SH-SY5Y (cell line): ENCODE results near the gene RANBP2.
A peak's percentile ranks its signal among the peaks of the same experiment; 100 is the strongest.

ENCODE experiments used
- GATA2 ChIP-seq: IDR thresholded peaks from 2 replicates; pipeline ENCODE4 v1.6.1; 2011; ENCODE audit warnings: mild to moderate bottlenecking, low read depth, low read length
- GATA3 ChIP-seq: IDR thresholded peaks from 2 replicates; pipeline ENCODE4 v1.6.1; 2011; ENCODE audit warnings: low read depth, mild to moderate bottlenecking, low read length, moderate library complexity

Gene RANBP2

DNA sequence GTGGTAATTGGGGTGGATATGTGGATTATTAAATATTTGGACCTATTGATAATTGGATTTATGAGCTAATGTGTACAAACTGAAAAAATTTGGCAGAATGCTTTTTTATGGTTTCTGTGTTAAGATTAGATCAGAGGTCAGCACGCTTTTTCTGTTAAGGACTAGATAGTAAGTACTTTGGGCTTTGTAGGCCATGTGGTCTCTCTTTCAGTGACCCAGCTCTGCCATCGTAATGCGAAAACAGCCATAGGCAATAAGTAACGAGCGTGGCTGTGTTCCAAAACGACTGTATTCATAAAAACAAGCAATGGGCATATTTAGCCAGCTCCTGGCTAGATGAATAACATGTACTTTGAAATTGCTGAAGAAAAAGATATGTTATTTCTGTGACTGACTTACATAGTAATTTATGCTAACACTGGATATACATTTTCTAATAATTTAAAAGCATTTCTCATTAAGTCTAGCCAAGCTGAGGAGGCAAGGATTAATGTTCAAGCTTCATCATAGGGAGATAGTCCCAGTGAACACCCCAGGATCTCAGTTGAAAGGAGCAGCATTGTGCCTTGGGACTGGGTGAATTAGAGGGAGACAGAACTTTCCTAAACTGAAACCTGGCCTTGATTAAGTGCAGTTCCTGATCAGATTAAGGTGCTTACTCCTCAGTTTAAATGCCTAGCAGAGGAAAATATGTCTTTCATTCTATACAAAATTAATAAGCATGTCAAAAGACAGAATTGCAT is 87.3 kb downstream of the RANBP2 start:
- TF ChIP-seq GATA3, result peak; percentile 87
- peak; percentile 77 for TF ChIP-seq GATA2

DNA sequence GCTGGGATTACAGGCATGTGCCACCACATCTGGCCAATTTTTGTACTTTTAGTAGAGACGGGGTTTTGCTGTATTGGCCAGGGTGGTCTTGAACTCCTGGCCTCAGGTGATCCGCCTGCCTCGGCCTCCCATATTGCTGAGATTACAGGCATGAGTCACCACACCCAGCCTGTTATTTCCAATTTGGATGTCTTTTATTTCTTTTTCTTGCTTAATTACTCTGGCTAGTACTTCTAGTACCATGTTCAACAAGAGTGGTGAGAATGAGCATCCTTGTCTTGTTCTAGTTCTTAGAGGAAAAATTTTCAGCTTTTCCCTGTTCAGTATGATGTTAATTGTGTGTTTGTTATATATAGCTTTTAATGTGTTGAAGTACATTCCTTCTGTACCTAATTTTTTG is 90.7 kb downstream of the RANBP2 start:
- no peak for TF ChIP-seq GATA2
- no peak for TF ChIP-seq GATA3

DNA sequence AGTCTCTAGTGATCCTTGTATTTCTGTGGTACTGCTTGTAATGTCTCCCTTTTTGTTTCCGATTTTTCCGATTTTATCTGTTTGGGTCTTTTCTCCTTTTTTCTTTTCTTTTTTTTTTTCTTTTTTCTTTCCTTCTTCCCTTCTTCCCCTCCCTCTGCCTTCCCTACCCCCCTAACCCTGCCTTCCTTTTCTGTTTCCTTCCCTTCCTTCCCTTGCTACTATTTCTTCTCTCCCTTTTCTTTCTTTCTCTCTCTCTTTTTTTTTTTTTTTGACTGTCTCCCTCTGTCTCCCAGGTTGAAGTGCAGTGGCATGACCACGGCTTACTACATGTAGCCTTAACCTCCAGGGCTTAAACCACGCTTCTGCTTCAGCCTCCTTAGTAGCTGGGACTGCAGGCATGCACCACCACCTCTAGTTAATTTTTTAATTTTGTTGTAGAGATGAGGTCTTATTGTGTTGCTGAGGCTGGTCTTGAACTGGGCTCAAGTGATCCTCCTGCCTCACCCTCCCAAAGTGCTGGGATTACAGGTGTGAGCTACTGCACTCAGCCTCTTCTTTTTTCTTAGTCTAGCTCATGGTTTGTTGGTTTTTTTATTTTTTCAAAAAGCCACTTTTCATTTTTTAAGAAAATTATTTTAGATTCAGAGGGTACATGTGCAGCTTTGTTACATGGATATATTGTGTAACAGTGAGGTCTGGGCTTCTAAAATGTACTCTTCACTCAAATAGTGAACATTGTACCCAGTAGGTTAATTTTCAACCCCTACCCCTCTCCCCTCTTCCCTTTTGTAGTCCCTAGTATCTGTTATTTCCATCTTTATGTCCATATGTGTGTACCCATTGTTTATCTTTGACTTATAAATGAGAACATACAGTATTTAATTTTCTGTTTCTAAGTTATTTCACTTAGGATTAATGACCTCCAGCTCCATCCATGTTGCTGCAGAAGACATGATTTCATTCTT is 92.0 kb downstream of the RANBP2 start:
- no peak for TF ChIP-seq GATA3
- no peak for TF ChIP-seq GATA2

DNA sequence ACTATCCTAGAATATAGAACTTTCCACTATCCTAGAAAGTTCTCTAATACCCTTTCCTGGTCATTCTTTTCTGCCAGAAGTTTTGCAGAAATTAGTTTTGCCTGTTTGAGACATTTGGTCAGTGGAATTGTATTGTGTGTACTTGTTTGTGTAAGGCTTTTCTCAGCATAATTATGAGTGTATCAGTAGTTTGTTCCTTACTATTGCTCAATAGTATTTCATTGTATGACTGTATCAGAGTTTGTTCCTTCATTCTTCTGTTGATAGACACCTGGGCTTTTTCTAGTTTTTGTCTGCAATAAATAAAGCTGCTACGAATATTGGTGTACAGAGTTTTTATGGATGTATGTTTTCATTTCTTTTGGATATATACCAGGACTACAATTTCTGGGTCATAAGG is 94.5 kb downstream of the RANBP2 start:
- no peak for TF ChIP-seq GATA2
- no peak for TF ChIP-seq GATA3

DNA sequence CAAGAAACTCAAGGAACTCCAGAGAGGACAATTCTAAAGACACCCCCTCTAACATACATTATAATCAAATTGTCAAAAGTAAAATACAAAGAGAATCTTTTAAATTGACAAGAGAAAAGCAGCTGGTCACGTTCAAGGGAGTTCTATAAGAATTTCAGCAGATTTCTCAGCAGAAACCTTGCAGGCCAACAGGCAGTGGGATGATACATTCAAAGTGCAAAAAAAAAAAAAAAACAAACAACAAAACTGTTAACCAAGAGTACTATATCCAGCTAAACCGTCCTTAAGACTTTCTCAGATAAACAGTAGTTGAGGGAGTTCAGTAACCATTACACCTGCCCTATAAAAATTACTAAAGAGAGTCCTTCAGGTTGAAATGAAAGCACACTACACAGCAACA is 101.2 kb downstream of the RANBP2 start:
- TF ChIP-seq GATA2, result no peak
- TF ChIP-seq GATA3, result no peak

DNA sequence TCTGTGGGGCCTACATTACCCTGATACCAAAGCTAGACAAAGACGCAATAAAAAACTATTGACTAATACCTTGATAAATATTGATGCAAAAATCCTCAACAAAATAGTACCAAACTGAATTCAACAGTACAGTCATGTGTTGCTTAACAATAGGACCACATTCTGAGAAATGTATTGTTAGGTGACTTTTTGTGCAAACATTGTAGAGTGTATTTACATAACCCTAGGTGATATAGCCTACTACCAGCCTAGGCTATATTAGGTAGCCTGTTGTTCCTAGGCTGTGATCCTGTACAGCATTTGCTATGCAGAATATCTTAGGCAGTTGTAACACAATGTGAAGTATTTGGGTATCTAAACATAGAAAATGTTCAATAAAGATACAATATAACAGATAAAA is 104.0 kb downstream of the RANBP2 start:
- TF ChIP-seq GATA3 (no peak), GATA2 (no peak)

DNA sequence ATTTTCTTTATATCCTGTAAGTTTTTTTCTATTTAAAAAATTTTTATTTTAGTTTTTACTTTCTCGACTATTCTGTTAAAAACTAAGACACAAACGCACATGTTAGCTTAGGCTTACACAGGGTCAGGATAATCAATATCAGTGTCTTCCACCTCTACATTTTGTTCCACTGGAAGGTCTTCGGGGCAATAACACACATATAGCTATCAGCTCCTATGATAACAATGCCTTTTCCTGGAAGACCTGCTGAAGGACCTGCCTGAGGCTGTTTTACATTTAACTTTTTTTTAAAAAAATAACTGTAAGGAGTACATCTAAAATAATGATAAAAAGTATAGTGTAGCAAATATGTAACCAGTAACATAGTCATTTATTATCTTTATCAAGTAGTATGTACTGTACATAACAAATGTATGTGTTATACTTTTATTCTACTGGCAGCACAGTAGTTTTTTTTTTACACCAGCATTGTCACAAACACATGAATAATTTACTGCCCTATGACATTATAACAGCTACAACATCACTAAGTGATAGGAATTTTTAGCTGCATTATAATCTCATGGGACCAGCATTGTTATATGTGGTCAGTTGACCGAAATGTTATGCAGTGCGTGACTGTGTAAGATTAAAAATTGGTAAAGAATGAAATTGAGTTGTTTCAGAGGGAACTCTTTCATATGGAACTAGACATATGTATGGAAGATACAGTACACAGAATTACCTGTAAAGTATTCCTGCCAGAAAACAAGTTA is 105.2 kb downstream of the RANBP2 start:
- TF ChIP-seq GATA3 (no peak), GATA2 (no peak)

DNA sequence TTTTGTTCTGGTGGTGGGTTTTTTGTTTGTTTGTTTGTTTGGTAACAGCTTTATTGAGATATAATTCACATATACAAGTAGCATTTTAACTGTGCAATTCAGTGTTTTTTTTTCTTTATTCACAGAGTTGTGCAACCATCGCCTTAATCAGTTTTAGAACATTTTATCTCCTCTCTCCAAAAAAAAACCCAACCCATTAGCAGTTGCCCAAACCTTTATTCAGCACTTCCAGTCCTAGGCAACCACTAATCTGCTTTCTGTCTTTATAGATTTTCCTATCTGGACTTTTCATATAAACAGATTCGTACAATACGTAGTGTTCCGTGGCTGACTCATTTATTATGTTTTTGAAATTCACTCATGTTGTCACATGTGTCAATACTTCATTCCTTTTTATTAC is 106.0 kb downstream of the RANBP2 start:
- TF ChIP-seq GATA2 (no peak), GATA3 (no peak)

DNA sequence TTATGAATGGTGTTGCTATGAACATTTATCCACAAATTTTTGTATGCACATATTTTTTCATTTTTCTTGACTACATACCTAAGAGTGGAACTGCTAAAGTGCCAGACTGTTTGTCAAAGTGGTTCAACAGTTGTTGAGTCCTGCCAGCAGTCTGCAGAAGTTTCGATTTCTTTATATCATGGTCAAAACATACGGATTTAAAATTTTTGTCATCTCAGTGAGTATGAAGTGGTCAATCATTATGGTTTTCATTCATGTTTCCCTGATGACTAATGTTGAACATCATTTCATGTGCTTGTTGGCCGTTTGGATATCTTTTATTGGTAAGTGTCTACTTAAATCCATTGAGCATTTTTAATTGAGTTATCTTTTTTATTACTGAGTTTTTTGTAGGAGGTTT is 106.5 kb downstream of the RANBP2 start:
- no peak for TF ChIP-seq GATA2

DNA sequence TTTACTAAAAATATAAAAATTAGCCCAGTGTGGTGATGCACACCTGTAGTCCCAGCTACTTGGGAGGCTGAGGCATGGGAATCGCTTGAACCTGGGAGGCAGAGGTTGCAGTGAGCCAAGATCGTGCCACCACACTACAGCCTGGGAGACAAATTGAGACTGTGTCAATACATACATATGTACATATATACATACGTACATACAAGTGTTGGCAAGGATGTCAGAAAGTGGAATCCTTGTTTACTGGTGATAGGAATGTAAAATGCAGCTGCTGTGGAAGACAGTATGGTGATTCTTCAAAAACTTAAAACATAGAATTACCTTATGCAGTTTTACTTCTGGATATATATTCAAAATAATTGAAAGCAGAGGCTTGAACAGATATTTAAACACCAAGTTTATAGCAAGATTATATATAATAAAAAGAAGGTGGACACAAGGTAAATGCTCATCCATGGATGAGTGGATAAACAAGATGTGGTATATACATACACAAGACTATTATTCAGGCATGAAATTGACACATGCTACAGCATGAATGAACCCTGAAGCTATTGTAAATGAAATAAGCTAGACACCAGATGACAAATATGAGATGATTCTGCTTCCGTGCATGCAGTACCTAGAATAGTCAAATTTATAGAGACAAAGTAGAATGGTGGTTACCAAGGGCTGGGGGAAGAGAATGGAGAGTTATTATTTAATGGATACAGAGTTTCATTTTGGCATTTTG is 110.5 kb downstream of the RANBP2 start:
- TF ChIP-seq GATA3 (no peak), GATA2 (no peak)

DNA sequence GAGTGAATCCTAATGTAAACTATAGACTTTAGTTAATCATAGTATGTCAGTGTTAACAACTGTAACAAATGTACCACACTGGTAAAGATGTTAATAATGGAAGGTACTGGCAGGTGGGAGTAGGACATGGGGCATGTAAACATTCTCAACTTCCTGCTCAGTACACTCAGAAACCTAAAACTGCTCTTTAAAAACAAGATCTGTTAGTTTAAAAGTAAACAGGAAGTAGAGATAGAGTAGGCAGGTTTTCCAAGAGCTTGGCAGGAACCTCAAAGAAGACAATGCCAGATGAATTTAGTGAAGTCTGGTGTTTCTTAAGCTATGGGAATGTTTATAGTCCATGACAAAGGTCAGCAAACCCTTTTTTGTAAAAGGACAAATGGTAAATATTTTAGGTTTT is 113.9 kb downstream of the RANBP2 start:
- TF ChIP-seq GATA3 (no peak), GATA2 (no peak)

DNA sequence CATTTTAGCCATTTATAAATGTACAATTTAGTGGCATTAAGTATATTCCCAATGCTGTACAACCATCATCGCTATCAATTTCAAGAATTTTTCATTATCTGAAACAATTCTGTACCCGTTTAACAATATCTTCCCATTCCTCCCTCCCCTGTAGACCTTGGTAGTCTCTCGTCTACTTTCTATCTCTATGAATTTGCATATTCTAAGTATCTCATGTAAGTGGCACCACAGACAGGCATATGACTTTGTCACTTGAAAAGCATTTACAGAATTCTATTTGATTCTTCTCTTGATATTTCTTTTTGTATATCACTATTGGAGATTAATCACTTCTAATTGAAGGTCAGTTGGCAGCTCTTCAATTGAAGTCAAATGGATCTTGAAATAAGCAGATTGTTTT is 115.3 kb downstream of the RANBP2 start:
- no peak for TF ChIP-seq GATA3
- TF ChIP-seq GATA2, result no peak

DNA sequence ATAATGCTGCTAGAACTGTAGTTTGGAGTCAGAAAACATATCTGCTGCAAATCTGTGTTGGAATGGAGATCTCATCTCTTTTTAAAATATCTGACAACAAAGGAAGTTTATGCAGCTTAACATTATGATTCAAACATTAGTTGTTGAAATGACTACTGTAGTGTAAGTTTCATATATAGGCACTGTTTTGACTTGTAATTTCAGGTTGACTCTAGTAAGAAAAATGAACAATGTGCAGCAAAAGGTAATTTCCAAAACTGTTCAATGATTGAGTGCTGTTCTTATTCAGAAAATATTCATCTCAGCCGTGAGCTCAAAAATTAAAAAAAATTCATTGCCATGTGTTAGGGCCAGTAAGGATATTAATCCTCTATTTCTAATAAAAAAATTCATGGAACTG is 115.8 kb downstream of the RANBP2 start:
- TF ChIP-seq GATA3 (no peak), GATA2 (no peak)
